Caco-2 (cell line): ENCODE results near the gene ATP6V0C. TPM values are rescaled to one million over a fixed set of nuclear protein-coding genes. Genes with fewer than 3 reads are reported as not detected.
A peak's percentile ranks its signal among the peaks of the same experiment; 100 is the strongest.

Experiments
- BruUV-seq: library from RNA; stranded (reverse); fragments of 400-500 nt; replicated peaks from 2 replicates; lab custom pipeline; 2021; lab: Mats Ljungman, UMichigan
- CTCF ChIA-PET: fragments of 300-600 bp; sonication (Branson Sonifier 250); formaldehyde crosslinking; loops from one replicate; lab custom pipeline; 2022; ENCODE audit warnings: antibody characterized with exemption; lab: Charles Lee
- POLR2A ChIA-PET: fragments of 300-600 bp; sonication (Branson Sonifier 250); formaldehyde crosslinking; loops from one replicate; lab custom pipeline; 2022; ENCODE audit warnings: antibody characterized with exemption; lab: Charles Lee
- DNase-seq, 2 experiments: peaks; one replicate each; pipeline versions ENCODE4 v3.0.0 to v3.0.0-alpha.2; 2020 to 2022
- H3K27me3 ChIP-seq: replicated peaks from 2 replicates; pipeline ENCODE4 v1.6.0; 2011; ENCODE audit warnings: low read length; ENCODE audit not compliant: control insufficient read depth, insufficient read depth
- H3K36me3 ChIP-seq: 2 replicates; pipeline ENCODE4 v1.5.1; 2011; ENCODE audit warnings: low read length; ENCODE audit not compliant: control insufficient read depth, insufficient read depth
- H3K4me1 ChIP-seq: fragments of 250-450 bp; sonication (Bioruptor Pico); 2 replicates; pipeline ENCODE4 v1.5.1; 2020; ENCODE audit warnings: mild to moderate bottlenecking
- H3K4me3 ChIP-seq: 2 replicates; pipeline ENCODE4 v1.5.1; 2011; ENCODE audit warnings: low read depth, mild to moderate bottlenecking, control low read depth, low read length
- H3K9me3 ChIP-seq: fragments of 250-450 bp; sonication (Bioruptor Pico); 2 replicates; pipeline ENCODE4 v1.5.1; 2020; ENCODE audit warnings: mild to moderate bottlenecking, moderate library complexity
- H3K27ac Mint-ChIP-seq: one replicate; pipeline ENCODE4 v1.8.0; 2022; ENCODE audit warnings: mixed read lengths; ENCODE audit not compliant: unreplicated experiment
- H3K27me3 Mint-ChIP-seq: one replicate; pipeline ENCODE4 v1.8.0; 2022; ENCODE audit warnings: mixed read lengths; ENCODE audit not compliant: insufficient read depth, unreplicated experiment
- H3K36me3 Mint-ChIP-seq: one replicate; pipeline ENCODE4 v1.8.0; 2022; ENCODE audit warnings: mild to moderate bottlenecking, mixed read lengths; ENCODE audit not compliant: insufficient read depth, unreplicated experiment
- H3K4me1 Mint-ChIP-seq: one replicate; pipeline ENCODE4 v1.8.0; 2022; ENCODE audit warnings: low read depth, mixed read lengths; ENCODE audit not compliant: unreplicated experiment
- H3K4me3 Mint-ChIP-seq: one replicate; pipeline ENCODE4 v1.8.0; 2022; ENCODE audit warnings: mild to moderate bottlenecking, moderate library complexity, mixed read lengths; ENCODE audit not compliant: unreplicated experiment
- H3K9me3 Mint-ChIP-seq: one replicate; pipeline ENCODE4 v1.8.0; 2022; ENCODE audit warnings: mixed read lengths; ENCODE audit not compliant: unreplicated experiment
- intact Hi-C: fragments of 100-400 bp; cut with micrococcal nuclease; formaldehyde crosslinking; loops from one replicate; pipeline ENCODE4 v1.10.0; 2022; ENCODE audit not compliant: unreplicated experiment
- total RNA-seq: library from RNA; stranded (reverse); gene quantifications from 2 replicates; pipeline ENCODE4 v1.2.3, GENCODE V29; 2022
- TF ChIP-seq, protein P1 (sequence below), 2 experiments: fragments of 200-600 bp in 1 of 2; IDR thresholded peaks; 1 replicate in 1 of 2; 2 replicates in 1 of 2; pipeline versions ENCODE4 v1.5.1 to v1.8.0; 2011 to 2022; ENCODE audit warnings: antibody characterized with exemption in 1 of 2, control low read depth in 1 of 2, inconsistent platforms in 1 of 2, low read depth in 1 of 2, low read length in 1 of 2, mild to moderate bottlenecking in 1 of 2, moderate library complexity in 1 of 2; ENCODE audit not compliant: insufficient read depth in 1 of 2, severe bottlenecking in 1 of 2, unreplicated experiment in 1 of 2

The ATP6V0C gene
- total RNA-seq, 1 experiment from 2014 or later = 200 TPM

DNA sequence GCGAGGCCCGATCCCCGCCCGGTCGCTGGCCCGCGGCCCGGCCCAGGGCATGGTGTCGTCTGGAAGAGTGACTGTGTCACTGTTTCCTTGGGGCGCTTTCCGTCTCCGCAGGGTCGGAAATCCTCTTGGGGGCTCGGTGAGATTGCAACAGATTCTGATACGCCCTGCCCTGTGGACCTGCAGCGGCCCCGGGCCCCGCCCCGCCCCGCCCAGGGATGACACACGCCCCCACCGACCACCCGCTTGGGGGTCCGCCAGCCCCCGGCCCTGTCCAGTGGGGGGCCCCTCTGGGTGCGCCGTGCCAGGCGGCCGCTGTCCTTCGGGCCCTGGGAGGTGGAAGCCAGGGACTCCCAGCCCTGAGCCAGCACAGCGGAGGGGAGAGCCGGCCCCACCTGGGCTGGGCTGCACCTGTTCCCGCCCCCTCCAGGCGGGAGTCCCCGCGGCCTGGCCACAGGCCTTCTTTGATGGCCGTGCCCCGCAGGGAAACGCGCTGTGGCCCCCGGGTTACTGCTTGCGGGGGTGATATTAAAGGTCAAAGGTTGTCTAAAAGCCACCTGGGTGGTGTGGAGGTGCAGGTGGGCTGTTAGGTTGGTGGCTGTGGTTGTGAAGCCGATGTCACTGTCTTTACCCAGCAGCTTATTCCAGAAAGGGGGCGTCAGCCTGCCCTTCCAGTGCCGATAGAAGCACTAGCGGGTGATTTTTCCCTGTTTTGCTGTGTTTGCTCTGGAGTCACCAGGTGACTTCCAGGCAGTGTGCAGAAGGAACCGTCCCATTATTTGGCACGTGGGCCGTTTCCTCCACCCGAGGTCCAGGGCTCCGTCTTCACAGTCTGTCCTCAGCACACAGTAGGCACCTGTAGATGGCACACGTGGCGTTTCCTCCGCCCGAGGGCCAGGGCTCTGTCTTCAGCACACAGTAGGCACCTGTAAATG is 38.1 kb upstream of the ATP6V0C start:
- intact Hi-C loops = loop anchor here (2.0 kb wide), 1 partner anchor 25 kb away; no protein-coding TSS in a partner anchor
- Histone ChIP-seq H3K4me1 (peaks cover 24% of the 10 kb centered on the region), H3K27me3 (no peaks in the 10 kb centered on the region), H3K9me3 (no peaks in the 10 kb centered on the region), H3K4me3 (peak overlapping the region; percentile 92), H3K36me3 (no peaks in the 10 kb centered on the region)
- H3K4me1 Mint-ChIP-seq = peaks cover 5% of the 10 kb centered on the region
- peak in 1 of 2 experiments; percentile 64 for DNase-seq
- no TSS peak for BruUV-seq
- H3K36me3 Mint-ChIP-seq = peaks cover 16% of the 10 kb centered on the region
- CTCF ChIA-PET = interaction anchor here (1.7 kb wide), 1 partner anchor 26 kb away, joined by 8 read pairs; no protein-coding TSS in a partner anchor
- H3K27ac Mint-ChIP-seq = no peak overlapping the region
- POLR2A ChIA-PET = interaction anchor here (1.3 kb wide), 1 partner anchor 16 kb away, joined by 4 read pairs; the partner anchor contains the start of gene TEDC2
- peak overlapping the region; percentile 73 for H3K4me3 Mint-ChIP-seq
- TF ChIP-seq, protein P1, sequence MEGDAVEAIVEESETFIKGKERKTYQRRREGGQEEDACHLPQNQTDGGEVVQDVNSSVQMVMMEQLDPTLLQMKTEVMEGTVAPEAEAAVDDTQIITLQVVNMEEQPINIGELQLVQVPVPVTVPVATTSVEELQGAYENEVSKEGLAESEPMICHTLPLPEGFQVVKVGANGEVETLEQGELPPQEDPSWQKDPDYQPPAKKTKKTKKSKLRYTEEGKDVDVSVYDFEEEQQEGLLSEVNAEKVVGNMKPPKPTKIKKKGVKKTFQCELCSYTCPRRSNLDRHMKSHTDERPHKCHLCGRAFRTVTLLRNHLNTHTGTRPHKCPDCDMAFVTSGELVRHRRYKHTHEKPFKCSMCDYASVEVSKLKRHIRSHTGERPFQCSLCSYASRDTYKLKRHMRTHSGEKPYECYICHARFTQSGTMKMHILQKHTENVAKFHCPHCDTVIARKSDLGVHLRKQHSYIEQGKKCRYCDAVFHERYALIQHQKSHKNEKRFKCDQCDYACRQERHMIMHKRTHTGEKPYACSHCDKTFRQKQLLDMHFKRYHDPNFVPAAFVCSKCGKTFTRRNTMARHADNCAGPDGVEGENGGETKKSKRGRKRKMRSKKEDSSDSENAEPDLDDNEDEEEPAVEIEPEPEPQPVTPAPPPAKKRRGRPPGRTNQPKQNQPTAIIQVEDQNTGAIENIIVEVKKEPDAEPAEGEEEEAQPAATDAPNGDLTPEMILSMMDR (IDR thresholded peaks at IDR 0.05; ENCODE audit: insufficient read depth in 1 of 2, low read depth in 1 of 2, low read length in 1 of 2, severe bottlenecking in 1 of 2, unreplicated experiment in 1 of 2) = no peak
- no peaks in the 10 kb centered on the region for H3K27me3 Mint-ChIP-seq
- no peaks in the 10 kb centered on the region for H3K9me3 Mint-ChIP-seq

DNA sequence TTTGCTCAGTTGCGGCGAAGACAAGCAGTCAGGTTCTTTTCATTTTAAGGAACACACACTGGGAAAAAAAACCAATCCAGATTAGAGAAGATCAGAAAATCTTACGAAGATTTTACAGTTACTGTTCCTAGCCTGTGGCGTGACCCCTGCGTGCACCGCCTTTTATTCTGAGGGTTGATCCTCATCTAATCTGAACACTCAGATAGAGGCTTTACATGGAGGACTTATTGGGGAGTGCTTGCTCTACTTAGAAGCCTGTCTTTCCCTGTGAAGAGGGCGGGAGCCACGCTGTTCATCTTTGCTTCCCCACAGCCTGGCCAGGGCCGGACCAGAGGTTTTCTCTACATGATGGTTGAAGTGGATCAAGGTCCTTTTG is 37.4 kb upstream of the ATP6V0C start:
- BruUV-seq = no TSS peak
- Mint-ChIP-seq H3K27ac (no peak overlapping the region), H3K4me1 (peaks cover 5% of the 10 kb centered on the region), H3K9me3 (no peaks in the 10 kb centered on the region), H3K4me3 (peak overlapping the region; percentile 73), H3K36me3 (peaks cover 16% of the 10 kb centered on the region), H3K27me3 (no peaks in the 10 kb centered on the region)
- ChIA-PET POLR2A (no interaction called here), CTCF (no interaction called here)
- Histone ChIP-seq H3K36me3 (no peaks in the 10 kb centered on the region), H3K27me3 (no peaks in the 10 kb centered on the region), H3K4me3 (no peak overlapping the region), H3K4me1 (peaks cover 24% of the 10 kb centered on the region), H3K9me3 (no peaks in the 10 kb centered on the region)
- TF ChIP-seq, protein P1 (IDR thresholded peaks at IDR 0.05; ENCODE audit: insufficient read depth in 1 of 2, low read depth in 1 of 2, low read length in 1 of 2, severe bottlenecking in 1 of 2, unreplicated experiment in 1 of 2) = no peak
- no peak for DNase-seq
- intact Hi-C loops = no loop called here

DNA sequence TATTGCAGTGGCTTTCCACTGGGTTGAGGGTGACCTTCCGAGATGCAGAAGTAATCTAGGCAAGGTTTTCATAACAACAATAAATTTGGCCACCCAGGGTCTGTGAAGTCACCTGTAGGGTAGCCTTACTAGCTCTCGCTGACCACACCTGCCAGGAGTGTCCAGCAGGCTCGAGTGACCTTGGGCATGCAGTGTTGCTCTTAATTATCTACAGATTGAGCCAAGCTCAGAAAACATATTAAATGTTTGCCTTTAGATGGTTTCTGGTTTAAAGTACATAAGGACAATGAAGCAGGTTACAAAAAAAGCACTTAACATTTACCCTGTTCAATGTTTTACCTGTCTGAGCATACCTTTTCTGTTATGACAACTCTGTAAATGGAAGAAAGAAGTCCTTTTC is 37.0 kb upstream of the ATP6V0C start:
- Mint-ChIP-seq H3K4me3 (no peak overlapping the region), H3K27ac (no peak overlapping the region), H3K9me3 (no peaks in the 10 kb centered on the region), H3K4me1 (peaks cover 5% of the 10 kb centered on the region), H3K27me3 (no peaks in the 10 kb centered on the region), H3K36me3 (peaks cover 16% of the 10 kb centered on the region)
- POLR2A ChIA-PET = interaction anchor here (0.5 kb wide), 1 partner anchor 38 kb away, joined by 3 read pairs; no protein-coding TSS in a partner anchor
- CTCF ChIA-PET = interaction anchor here (0.6 kb wide), 1 partner anchor 25 kb away, joined by 3 read pairs; no protein-coding TSS in a partner anchor
- intact Hi-C loops = no loop called here
- no peak for DNase-seq
- Histone ChIP-seq H3K9me3 (no peaks in the 10 kb centered on the region), H3K4me1 (peaks cover 20% of the 10 kb centered on the region), H3K27me3 (no peaks in the 10 kb centered on the region), H3K4me3 (no peak overlapping the region), H3K36me3 (no peaks in the 10 kb centered on the region)
- TF ChIP-seq, protein P1 (IDR thresholded peaks at IDR 0.05; ENCODE audit: insufficient read depth in 1 of 2, low read depth in 1 of 2, low read length in 1 of 2, severe bottlenecking in 1 of 2, unreplicated experiment in 1 of 2) = no peak
- TSS peak; percentile 31 for BruUV-seq
